ENCODE measurements around the gene AMHR2.

DNA sequence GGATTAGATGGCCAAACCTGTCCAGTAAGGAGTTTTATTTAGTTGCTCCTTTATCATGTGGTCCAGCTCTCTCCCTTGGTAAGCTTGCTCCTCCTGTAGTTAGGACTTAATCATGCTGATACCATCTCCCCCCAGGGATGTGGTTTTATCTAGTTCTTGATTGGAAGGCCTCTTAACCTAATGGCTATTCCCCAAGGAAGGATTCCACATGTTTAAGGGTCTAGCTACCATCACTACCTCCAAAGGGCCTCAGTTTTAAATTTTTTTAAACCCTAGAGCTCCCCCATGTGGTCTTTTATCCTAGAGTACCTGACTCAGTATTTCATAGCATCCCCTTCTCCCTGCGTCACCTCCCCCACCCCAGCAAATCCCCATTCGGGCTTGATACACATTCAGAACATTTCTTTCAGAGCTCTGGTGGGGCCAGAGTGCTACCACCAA is 53.1 kb downstream of the AMHR2 start:
- no peak for TF ChIP-seq POLR2A (IDR thresholded peaks at IDR 0.05)
- no peak for TF ChIP-seq CTCF (IDR thresholded peaks at IDR 0.05)
